GM18867 (cell line): Measurements from ENCODE around the gene CMTM4.
A peak's percentile ranks its signal among the peaks of the same experiment; 100 is the strongest.
"Not testable (repeated sequence)": the region's sequence is repeated elsewhere in the genome, so short reads cannot be mapped to it uniquely, and the experiment has no call there.

ENCODE experiments used
- ATAC-seq: cut with Tn5 transposase; IDR thresholded peaks from one replicate; pipeline ENCODE4 v1.9.1; 2021; ENCODE audit warnings: mild to moderate bottlenecking, moderate library complexity; ENCODE audit not compliant: unreplicated experiment

Gene CMTM4

DNA sequence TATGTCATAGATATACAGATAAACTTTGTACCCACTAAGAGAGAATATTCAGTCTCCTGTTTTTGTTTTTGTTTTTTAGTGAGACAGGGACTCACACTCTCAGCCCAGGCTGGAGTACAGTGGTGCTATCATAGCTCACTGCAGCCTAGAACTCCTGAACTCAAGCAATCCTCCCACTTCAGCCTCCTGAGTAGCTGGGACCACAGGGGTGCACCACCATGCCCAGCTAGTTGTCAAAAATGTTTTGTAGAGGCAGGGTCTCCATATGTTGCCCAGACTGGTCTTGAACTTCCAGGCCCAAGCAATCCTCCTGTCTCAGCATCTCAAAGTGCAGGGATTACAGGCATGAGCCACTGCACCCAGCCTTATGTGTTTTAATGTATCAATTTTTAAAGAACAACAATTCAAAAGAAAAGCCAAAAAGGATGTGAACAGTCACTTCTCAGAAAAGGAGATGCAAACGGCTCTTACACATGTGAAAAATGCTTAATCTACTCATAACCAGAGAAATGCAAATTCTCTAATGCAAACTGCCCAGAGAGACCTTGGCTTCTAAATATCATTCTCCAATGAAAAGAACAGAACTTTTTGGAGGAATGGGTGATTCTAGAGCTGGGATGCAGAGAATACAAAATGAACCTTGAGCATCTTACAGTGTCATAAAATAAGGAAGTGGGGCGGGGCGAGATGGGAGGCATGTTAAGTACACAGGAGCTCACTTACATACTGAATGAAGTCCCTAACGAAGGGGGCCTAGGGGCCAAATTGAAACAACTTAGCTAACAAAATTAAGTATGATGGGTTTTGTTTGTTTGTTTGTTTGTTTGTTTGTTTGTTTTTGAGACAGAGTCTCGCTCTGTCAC is 99.3 kb downstream of the CMTM4 start:
- ATAC-seq = peak; percentile 51

- not testable (repeated sequence) for ATAC-seq
Observed at GRCh38 chr16:66596559-66596958, 100.0 kb downstream of the CMTM4 start.

DNA sequence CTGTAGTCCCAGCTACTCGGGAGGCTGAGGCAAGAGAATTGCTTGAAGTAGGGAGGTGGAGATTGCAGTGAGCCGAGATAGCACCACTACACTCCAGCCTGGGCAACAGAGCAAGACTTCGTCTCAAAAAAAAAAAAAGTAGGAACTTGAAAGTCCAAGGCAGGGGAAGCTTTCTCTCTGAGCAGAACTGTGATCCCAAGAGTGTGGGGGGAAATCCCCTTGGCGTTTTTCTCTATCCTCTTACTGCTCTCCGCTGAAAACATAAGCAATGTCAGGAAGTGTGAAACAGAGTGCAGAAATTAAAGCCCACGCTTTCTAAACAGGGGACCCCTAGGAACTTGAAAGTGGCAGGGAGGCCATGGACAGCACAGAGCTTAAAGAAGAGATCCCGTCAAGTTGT is 101.8 kb downstream of the CMTM4 start:
- no peak for ATAC-seq

DNA sequence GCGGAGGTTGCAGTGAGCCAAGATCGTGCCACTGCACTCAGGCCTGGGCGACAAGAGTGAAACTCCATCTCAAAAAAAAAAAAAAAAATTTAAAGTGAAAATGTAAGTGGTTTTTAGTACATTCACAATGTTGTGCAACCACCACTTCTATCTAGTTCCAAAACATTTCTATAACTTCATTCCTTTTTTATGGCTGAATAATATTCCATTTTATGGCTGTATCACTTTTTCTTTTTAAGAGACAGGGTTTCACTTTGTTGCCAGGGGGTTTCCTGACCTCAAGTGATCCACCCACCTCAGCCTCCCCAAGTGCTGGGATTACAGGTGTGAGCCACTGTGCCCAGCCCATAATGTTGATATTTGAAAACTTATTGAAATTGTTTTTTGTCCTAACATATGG is 103.7 kb downstream of the CMTM4 start:
- no peak for ATAC-seq

- no peak for ATAC-seq
Observed at GRCh38 chr16:66592241-66592640, 104.3 kb downstream of the CMTM4 start.

DNA sequence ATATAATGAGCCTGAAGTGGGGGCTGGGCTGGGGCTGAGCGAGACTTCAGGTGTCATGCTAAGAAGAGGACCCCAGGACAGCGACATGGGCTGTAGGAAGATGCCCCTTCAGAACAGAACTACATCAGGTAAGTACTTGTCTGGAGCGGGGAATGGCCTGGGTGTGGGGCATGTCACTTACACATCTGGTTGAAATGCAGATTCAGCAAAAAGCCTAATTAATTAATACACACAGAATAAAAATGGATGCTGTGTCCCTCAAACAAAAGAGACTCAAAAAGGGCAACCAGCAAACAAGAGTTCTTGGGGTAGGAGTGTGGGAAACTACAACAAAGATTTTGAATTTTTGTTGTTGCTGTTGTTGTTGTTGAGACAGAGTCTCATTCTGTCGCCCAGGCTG is 105.5 kb downstream of the CMTM4 start:
- no peak for ATAC-seq

GRCh38 chr16:66590322-66590721 is 106.2 kb downstream of the CMTM4 start:
- ATAC-seq = peak; percentile 48

GRCh38 chr16:66588981-66589713 is 107.4 kb downstream of the CMTM4 start:
- peak; percentile 86 for ATAC-seq

DNA sequence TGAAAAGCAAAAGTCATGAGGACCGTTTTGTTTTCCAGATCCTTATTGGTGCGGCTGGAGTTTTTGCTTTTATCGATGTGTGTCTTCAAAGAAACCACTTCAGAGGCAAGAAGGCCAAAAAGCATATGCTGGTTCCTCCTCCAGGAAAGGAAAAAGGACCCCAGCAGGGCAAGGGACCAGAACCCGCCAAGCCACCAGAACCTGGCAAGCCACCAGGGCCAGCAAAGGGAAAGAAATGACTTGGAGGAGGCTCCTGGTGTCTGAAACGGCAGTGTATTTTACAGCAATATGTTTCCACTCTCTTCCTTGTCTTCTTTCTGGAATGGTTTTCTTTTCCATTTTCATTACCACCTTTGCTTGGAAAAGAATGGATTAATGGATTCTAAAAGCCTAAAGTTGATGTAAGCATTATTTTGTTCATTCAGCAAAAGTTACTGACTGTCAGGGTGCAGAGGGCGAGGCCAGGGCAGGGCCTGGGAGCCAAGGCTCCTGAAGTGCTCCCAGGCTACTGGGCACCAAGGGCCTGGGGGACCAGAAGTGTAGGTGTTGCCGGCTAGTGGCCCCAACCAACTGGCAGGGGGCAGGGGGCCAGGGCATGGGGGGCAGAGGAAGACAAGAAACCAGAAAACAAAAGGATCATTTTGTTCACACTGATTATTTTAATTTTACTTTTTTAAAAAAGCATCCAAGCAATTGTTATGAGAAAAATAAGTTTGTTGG is 108.5 kb downstream of the CMTM4 start:
- no peak for ATAC-seq

- ATAC-seq = no peak
Observed at GRCh38 chr16:66585481-66586239, 110.9 kb downstream of the CMTM4 start.

DNA sequence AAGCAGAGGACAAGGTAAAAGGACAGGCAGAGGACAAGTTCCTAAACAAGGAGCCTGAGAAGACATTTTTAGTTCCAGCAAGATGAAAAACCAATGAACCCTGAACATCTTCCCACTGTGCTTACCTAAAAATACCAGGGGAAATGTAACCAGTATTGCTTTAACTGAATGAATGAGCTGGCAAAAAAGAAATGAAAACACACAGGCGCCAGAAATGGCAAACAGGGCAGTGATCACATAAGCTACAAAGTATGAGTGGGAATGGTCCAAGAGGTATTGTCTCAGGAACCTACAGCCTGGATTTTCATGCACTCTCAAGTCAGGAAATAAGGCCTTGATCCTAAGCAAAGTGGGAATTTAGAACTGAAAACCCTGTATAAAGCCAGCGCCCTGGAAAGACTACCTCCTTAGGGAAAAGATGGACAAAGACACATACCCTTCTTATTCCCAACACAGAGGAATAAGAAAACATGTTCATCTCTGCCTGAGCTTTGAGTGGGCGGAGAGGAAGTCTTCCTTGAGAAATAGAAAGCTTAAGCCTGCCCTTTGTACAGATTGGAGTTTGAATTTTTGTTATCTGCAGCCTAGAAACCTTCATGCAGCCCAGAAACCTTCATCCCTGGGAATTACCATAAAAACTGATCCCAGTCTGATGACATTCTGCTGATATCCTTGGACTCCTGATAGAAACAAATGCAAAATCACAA is 115.1 kb downstream of the CMTM4 start:
- no peak for ATAC-seq

DNA sequence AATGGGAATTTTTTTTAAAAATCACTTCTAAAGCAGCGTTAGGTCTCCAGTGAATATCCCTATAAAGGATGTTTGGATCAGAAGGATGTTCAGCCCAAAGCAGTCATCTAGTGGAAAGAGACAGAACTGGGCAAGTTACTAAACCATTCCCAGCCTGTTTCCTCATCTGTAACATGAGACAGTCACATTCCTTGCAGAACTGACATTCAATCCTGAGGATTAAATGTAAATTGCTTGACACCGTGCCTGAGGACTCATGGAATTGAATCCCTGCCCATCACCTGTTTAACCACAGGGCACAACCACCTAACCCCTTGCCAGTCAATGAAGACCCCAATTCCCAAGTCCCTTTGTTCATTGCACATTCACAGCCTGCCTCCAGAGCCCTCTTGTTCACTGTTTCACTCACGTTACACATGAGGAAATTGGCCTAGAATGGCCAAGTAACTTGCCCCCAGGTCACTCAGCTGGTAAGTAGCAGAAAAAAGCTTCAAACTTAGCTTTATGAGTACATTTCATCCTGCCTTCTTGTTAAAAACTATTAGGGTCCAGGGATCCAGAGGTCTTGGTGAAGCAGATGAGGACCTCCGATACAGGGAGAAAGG is 115.8 kb downstream of the CMTM4 start:
- no peak for ATAC-seq

DNA sequence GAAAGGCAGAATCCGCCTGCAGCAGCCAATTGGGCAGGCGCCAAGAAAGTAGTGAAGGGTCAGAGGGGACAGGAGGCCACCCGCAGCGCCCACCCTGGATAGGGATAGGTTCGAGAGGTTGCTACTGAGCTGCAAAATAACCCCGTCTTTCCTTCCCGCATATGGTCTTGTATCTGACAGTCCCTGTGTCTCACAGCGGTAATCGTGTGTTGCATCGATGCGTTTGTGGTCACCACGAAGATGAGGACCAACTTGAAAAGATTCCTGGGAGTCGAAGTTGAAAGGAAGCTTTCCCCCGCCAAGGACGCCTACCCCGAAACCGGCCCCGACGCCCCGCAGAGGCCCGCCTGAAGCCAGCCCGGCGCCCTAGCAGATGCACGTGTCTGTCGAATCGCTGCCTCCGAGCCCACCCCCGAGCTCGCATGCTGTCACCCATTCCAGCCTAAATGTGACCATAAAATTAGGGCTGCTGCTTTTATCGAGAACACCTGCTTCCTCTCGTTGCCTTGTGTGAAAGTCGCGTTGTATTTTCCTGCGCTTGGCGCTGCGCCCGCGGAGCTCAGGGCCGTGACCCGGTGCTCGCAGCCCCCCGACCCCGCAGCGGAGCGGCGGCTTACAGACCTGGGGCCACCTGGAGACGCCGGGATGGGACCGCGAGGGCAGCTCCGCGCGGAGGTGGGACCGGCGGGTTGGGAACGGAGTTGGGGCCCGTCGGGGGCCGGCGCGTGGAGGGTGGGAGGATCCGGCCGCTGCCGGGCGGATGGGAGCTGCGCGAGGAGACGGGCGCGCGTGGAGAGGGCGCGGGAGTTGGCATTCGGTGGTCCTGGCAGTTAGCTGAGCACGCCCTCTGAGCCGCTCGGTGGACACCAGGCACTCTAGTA is 117.7 kb downstream of the CMTM4 start, which contains the start of gene CMTM2:
Gene CMTM2 (plus strand): TSS at position 813 of the 881 bp plus-strand sequence. CDS start 145 bp downstream, outside the sequence.
- ATAC-seq = no peak

DNA sequence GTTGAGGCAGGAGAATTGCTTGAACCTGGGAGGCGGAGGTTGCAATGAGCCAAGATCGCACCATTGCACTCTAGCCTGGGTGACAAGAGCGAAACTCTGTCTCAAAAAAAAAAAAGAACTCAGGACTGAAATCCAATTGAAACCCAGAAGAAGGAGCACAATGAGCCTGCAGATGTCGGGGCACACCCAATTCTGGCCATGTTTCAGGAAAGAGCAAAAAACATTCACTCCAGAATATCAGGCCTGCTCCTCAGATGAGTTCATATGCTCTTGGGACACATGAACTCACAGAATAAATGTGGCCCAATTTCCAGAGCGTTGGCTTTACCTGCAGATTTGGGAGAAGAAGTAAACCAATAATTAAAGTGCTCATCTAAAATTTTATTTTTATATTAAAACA is 120.2 kb downstream of the CMTM4 start:
- ATAC-seq = no peak

- no peak for ATAC-seq
Observed at GRCh38 chr16:66575060-66575459, 121.5 kb downstream of the CMTM4 start.

GRCh38 chr16:66574531-66574930 is 122.0 kb downstream of the CMTM4 start:
- ATAC-seq = no peak

- no peak for ATAC-seq
Observed at GRCh38 chr16:66574081-66574480, 122.5 kb downstream of the CMTM4 start.

DNA sequence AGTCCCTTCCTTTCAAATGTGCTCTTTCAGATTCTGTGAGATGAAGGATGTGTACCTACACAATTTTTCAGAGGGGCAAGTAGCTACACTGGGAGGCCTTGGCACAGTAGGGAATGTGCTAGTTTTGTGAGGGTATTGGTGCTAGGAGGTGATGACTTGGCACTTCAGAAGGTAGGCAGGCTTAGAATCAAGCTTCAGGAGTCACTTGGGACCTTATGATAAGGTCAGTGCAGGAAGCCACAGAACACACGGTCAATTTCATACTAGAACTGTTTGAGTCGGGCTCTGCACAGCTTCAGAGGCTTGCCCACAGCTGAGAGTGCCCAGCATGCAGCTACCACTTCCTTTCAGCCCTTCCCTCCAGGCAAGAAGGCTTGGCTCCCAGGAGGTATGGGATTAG is 124.2 kb downstream of the CMTM4 start:
- ATAC-seq = no peak
